NCI-H2227 (cell line): ENCODE measurements around the gene AMBRA1.

Source experiments
- DNase-seq: peaks from one replicate; lab custom pipeline; 2025; ENCODE audit not compliant: unreplicated experiment; lab: John Stamatoyannopoulos, UW

The AMBRA1 gene

GRCh38 chr11:46450846-46451477, 142.9 kb downstream of the AMBRA1 start:
- peak; percentile 6 for DNase-seq

GRCh38 chr11:46447544-46447943, 146.3 kb downstream of the AMBRA1 start:
- DNase-seq: no peak

DNA sequence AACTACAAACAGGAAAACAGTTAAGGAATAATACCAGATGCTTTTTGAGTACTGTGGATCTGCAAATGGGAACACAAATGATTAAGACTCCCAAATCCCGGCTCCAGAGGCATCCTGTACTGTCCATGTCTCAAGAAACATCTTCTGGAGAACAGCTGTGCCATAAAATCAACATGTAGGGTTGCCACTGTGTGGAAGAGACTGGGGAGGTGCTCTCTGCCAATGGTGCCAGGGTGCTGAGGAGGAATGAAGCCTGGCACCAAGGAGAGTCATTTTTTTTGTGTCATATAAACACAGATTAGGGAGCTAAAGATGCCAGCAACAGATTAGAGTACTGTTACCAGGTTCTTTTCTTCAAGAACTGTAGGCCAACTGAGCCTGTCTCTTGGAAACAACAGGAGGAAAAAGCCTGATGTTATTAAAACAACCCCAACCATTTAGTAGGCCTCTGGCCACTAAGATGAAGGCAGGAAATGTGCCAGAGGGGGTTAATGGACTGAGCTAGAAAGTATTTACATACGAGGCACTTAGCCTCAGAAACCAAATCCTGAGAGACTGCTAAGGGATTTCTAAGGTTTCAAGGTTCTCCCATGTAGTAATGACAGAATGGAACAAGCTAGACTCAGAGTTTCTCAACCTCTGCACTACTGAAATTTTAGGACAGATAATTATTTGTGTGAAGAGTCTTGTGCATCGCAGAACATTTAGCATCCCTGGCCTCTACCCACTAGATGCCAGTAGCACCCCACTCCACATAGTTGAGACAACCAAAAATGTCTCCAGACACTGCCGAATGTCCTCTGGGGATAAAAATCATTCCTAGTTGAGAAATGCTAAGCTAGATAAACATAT, 147.7 kb downstream of the AMBRA1 start:
- no peak for DNase-seq

- DNase-seq: no peak
Observed at GRCh38 chr11:46445192-46445919, 148.5 kb downstream of the AMBRA1 start.

DNA sequence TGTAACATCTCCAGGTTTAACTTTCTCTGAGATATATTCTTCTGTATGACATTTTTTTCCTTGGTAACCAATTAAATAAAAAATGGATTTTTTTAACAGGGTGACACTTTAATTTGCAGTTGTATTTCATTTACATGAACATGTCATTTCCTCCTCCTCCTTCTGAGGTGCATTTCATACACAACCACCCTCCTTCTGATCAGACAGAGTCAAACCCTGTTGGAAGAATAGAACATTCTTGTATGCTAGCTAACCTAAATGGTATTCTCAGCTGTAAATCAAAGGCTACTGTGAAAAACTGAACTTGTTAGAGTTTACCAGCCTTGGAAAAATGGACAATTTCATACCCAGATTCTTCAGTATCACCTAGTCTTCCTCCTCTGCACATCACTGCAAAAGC, 149.5 kb downstream of the AMBRA1 start:
- no peak for DNase-seq

DNA sequence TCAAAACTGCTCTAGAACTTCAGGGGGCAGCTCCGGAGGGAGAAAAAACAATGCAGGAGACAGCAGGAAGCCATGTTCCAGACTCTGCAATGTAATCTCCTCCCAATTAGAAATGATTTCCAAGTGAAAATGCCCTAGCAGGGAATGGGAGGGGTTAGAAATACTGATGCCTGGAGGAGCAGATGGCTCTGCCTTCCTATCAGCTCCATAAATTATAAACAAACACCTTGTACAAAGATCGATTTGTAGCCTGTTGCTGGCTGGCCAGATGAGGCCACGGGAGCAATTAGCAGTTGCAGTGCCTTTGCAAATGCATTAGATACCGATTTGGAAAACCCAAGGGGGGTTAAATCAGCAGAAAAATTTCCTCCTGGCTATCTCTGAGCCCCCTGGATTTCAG, 155.6 kb downstream of the AMBRA1 start:
- DNase-seq: peak; percentile 20

GRCh38 chr11:46437122-46437689, 156.6 kb downstream of the AMBRA1 start:
- DNase-seq: no peak

- no peak for DNase-seq
Observed at GRCh38 chr11:46436113-46436512, 157.7 kb downstream of the AMBRA1 start.

DNA sequence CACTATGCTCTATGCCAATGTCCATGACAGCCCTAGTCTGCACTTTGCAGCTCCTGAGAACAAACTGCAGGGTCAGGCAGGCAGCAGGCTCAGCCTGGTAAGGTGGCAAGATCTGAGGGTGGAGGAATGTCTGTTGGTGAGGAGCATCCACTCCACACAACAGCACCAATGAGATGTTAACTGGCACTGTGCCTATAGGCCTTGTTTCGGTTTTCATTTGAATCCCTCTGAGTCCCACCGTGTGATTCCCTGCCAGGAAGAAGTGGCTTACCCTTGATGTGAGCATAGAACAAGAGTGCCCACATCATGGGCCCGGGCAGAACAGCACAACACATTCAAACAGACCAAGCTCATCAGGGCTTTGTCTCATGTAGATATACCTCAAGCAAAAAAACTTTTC, 158.1 kb downstream of the AMBRA1 start:
- no peak for DNase-seq

DNA sequence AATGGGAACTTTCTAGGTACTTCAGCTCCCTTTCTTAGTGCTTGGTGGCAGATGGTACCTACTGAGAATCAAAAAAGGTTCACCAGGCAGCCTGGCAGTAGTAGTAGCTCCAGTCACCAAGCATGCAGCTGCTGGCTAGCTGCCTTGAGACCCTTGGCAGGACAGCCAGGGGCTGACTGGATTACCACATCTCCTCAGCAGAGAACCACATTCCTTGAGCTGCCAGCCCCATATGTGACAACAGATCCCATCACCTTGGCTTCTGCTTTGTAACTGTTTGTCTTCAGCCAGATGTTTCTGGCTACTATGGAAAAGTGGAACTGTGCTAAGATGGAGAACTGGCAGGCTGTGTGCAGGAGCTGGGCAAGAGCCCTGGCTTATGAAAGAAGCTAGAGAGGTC, 162.6 kb downstream of the AMBRA1 start:
- DNase-seq: no peak

DNA sequence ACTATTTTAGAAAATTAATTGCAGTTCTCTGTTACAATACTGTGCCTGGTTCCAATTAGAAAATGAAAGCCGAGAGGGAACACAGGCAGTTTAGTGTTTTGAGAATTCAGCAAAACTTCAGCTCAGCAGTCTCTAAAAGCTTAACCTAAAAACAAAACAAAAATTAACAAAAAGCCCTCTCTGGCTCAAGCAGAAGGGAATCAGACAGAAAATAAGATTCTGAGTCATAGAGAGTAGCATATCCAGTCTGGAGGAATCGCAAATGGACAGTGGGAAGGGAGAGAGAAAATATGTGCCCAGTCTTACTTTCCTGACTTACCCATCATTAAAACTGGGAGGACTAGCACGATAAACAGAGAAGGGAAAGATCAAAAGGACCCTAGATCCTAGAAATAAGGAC, 164.1 kb downstream of the AMBRA1 start:
- no peak for DNase-seq

DNA sequence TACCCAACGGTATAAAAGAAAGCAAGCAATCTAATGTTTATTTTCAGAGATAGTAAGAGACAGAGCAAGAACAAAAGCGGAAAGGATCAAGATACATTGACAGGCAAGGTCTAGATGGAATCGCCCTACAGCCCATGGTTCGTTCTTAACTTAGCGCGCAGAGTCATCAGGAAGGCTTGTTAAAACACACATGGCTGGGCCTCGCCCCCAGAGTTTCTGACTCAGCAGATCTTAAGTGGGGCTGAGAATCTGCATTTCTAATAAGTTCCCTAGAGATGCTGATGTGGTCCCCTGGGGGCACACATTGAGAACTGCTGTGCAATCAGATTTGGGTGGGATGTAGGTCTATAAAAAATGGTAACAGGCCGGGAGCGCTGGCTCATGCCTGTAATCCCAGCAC, 166.5 kb downstream of the AMBRA1 start:
- DNase-seq: no peak

DNA sequence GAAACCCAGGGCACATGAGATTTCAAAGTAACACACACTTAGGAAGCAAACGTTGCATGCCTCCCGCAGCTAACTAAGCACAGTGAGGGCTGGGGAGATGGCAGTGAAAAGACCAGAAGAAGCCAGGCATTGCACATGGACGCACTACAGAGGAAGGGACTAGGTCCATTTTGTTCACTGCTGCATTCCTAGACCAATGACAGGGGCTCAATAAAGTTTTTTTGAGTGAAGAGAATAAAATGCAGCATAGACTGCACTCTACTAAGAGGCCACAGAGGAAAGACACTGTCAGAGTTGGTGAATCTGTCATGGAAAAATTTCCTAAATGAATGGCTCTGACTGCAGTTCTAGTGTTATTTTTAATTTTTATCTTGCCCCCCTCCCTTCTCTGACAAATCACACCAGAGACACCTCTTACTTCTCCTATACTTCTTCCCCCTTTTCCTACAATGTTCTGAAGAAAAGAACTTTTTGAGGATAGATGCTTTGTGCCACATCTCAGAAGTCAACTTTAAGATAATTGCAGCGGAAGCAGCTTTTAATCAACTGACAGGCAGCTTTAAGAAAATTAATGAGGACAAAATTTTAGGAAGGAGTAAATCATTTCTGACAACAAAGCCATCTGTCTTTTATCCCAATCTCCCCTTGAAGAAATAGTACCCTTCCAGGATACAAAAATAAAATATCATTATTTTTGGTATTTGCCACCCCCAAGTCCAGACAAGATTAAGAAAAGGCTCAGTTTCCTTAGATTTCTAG, 167.4 kb downstream of the AMBRA1 start:
- no peak for DNase-seq

DNA sequence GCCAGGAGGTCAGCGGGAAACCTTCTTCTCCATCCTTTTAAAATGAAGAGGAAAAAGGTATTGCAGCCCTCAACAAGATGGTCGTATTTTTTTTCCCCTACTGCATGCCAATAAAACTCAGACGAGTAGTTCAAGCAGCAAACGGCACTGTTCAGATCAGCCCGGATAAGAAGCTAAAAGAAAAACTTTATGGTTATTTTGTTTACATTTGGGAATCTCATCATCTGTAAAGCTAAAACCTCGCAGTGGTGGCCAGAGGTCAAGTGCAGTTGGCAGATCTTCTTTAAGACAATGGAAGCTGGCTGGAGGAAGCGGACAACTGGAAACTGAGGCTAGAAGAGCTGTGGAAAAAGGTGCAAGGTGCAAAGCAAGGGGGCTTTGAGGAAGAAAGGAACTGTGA, 171.2 kb downstream of the AMBRA1 start:
- no peak for DNase-seq

GRCh38 chr11:46421257-46421880, 172.5 kb downstream of the AMBRA1 start:
- DNase-seq: no peak

DNA sequence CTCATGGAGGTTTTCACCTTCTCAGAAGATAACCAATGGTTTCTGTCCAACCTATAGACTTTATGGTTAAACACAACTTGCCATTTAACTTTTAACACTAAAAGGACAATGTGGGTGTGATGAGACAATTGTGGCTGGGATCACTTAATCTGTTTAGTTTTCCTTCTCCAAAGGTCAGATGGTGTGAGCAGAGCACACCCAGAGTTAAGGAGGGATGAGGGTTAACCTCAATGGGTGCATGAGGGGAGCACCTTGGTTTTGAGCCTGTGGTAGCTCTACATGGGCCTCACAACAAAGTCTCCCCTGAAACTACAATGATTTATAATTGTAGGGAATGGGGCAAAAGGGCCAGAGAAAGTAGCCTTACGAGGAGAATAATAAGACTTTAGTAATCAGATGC, 173.3 kb downstream of the AMBRA1 start:
- DNase-seq: no peak

- no peak for DNase-seq
Observed at GRCh38 chr11:46418751-46419150, 175.1 kb downstream of the AMBRA1 start.

DNA sequence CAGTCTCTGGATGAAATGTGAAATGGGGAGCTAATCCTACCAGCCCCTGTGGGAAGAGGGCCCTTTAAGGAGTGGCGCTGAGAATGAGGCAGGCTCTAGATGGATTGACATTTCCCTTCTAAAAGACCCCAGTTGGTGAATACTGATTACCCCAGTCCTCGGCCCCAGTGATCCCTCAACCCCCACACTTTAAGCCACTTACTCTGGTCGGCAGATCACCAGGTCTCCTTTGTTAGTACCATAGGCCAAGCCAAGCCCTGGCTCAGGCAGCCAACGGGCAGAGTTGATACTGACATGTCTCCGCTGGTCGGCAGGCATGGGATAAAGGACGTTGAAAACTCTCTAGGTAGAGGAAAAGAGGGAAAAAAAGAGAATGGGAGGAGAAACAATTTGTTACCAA, 176.1 kb downstream of the AMBRA1 start:
- no peak for DNase-seq

DNA sequence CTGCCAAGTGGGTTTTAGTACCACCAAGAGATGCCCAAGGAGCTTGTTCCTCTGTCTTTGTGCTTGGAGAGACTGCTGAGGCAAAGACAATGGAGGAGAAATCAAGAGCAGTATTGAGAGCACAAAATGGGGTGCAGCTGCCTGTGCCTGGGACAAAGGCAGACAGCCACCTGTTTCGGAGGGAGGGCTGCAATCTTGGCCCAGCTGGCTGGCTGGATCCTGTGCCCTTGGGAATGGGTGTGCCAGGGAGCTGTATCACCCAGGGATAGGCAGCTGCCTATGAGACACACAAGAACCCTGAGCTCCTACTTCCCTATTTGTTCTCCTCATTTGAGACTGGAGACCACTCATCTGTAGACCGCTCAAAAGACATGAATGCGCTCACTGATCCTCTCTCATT, 178.9 kb downstream of the AMBRA1 start:
- DNase-seq: no peak

GRCh38 chr11:46414466-46414796, 179.4 kb downstream of the AMBRA1 start:
- peak; percentile 89 for DNase-seq
